SK-N-SH (cell line): ENCODE measurements around the gene RIMS1.

Experiments used
- GABPA ChIP-seq: IDR thresholded peaks from 2 replicates; pipeline ENCODE4 v1.4.0; 2012; ENCODE audit warnings: low read depth, mild to moderate bottlenecking
- POLR2AphosphoS5 ChIP-seq: IDR thresholded peaks from 2 replicates; pipeline ENCODE4 v1.6.1; 2012; ENCODE audit warnings: low read depth, low read length
- RXRA ChIP-seq: IDR thresholded peaks from 2 replicates; pipeline ENCODE4 v1.4.0; 2012; ENCODE audit warnings: low read depth, mild to moderate bottlenecking, borderline replicate concordance
- TAF1 ChIP-seq: IDR thresholded peaks from 2 replicates; pipeline ENCODE4 v1.6.1; 2012; ENCODE audit warnings: low read depth, mild to moderate bottlenecking, low read length, moderate library complexity, borderline replicate concordance
- TF ChIP-seq, protein P1 (sequence below): fragments of 200-600 bp; sonication (generic); IDR thresholded peaks from 2 replicates; pipeline ENCODE4 v1.6.1; 2017; ENCODE audit warnings: antibody characterized with exemption, mild to moderate bottlenecking, moderate library complexity
- TF ChIP-seq, protein P2 (sequence below): fragments of 150-350 bp; IDR thresholded peaks from 2 replicates; pipeline ENCODE4 v1.6.1; 2016; ENCODE audit warnings: mild to moderate bottlenecking, low read depth, low read length

DNA sequence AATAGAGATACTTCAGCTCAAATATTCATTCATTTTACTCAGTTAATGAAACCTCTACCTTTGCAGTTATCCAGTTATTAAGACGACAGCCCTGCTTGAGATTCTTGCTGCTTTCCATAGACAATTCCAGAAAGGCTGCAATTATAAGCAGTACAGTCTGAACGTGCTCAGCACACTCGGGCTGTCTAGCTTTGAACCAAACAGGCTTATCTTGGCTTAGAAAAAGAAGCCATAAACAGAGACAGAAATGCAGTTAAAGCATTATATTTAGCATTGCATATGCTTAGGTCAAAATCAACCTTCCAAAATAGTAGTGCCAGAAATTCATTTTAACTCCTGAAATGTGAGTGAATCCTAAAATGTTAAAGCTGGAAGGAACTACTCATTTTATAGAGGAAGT lies 531.4 kb downstream of the RIMS1 start:
- TF ChIP-seq POLR2AphosphoS5 (no peak), TAF1 (no peak), RXRA (no peak), GABPA (no peak)
- TF ChIP-seq, protein P1, sequence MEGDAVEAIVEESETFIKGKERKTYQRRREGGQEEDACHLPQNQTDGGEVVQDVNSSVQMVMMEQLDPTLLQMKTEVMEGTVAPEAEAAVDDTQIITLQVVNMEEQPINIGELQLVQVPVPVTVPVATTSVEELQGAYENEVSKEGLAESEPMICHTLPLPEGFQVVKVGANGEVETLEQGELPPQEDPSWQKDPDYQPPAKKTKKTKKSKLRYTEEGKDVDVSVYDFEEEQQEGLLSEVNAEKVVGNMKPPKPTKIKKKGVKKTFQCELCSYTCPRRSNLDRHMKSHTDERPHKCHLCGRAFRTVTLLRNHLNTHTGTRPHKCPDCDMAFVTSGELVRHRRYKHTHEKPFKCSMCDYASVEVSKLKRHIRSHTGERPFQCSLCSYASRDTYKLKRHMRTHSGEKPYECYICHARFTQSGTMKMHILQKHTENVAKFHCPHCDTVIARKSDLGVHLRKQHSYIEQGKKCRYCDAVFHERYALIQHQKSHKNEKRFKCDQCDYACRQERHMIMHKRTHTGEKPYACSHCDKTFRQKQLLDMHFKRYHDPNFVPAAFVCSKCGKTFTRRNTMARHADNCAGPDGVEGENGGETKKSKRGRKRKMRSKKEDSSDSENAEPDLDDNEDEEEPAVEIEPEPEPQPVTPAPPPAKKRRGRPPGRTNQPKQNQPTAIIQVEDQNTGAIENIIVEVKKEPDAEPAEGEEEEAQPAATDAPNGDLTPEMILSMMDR: no peak
- TF ChIP-seq, protein P2, sequence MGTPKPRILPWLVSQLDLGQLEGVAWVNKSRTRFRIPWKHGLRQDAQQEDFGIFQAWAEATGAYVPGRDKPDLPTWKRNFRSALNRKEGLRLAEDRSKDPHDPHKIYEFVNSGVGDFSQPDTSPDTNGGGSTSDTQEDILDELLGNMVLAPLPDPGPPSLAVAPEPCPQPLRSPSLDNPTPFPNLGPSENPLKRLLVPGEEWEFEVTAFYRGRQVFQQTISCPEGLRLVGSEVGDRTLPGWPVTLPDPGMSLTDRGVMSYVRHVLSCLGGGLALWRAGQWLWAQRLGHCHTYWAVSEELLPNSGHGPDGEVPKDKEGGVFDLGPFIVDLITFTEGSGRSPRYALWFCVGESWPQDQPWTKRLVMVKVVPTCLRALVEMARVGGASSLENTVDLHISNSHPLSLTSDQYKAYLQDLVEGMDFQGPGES: no peak
